Brain pericyte (primary cell): ENCODE data around the gene TEAD2.
"Not testable (repeated sequence)": the region's sequence is repeated elsewhere in the genome, so short reads cannot be mapped to it uniquely, and the experiment has no call there.

Experiments used
- DNase-seq: peaks from one replicate; pipeline ENCODE4 v3.0.0-alpha.2; 2012; ENCODE audit warnings: low read depth, low spot score

Gene TEAD2

DNA sequence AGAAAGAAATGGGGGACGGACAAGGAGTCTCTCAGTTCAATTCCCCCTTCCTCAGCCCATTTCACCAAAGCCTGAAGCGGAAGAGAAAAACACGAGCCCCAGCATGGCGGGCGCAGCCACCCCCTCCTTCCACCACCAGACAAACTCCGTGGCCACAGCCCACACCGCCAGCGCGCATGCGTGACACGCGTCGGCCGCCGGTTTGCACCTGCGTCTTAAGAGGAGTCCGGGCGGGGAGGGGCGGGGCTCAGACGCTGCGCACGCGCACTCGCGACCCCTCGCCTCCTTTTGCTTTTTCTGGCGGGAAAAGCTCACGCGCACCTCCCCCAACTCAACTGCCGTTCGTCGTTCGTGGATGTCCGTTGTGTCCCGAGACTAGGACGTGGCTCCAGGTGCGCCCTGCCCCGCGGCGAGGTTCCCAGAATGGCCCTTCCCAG, 25.7 kb upstream of the TEAD2 start, which contains the start of gene KASH5:
TSS of gene KASH5 (plus strand) at position 314 of the 437 bp plus-strand sequence. CDS start 2,635 bp downstream, outside the sequence.
- no peak for DNase-seq

DNA sequence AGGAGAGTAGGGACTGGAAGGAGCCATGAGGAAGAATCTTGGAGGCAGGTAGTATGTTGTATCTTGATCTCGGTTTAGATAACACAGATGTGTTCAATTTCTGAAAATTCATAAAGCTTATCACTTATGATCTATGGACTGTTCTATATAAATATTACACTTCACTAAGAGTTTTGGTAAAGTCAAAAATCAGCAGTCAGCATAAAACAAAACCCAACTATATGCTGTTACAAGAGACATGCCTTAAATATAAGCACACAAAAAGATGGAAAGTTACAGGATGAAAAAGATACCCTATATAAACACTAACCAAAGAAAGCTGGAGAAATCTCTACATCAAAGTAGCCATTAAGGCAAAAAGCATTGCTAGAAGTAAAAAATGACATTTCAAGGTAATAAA, 21.4 kb upstream of the TEAD2 start:
- DNase-seq = no peak

- no peak for DNase-seq
These were observed 20.4 kb upstream of the TEAD2 start for GRCh38 chr19:49382639-49383038.

- no peak for DNase-seq
These were observed 18.2 kb upstream of the TEAD2 start for GRCh38 chr19:49380391-49380790.

DNA sequence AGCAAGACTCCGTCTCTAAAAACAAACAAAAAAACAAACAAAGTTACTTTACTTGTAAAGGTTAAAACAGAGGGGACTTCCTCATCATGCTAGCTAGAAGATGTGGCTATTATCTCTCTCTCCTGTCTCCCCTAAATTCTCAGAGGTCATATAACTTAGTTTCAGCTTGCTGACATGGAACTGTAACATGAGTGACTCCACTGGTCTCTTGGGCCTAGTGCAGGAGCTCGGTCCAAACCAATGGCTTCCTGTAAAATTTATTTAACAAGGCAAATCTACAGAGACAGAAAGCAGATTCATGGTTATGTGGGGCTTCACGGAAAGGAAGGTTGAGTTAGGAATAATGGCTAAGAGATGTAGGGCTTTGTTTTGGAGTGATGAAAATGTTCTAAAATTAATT, 16.3 kb upstream of the TEAD2 start:
- no peak for DNase-seq

DNA sequence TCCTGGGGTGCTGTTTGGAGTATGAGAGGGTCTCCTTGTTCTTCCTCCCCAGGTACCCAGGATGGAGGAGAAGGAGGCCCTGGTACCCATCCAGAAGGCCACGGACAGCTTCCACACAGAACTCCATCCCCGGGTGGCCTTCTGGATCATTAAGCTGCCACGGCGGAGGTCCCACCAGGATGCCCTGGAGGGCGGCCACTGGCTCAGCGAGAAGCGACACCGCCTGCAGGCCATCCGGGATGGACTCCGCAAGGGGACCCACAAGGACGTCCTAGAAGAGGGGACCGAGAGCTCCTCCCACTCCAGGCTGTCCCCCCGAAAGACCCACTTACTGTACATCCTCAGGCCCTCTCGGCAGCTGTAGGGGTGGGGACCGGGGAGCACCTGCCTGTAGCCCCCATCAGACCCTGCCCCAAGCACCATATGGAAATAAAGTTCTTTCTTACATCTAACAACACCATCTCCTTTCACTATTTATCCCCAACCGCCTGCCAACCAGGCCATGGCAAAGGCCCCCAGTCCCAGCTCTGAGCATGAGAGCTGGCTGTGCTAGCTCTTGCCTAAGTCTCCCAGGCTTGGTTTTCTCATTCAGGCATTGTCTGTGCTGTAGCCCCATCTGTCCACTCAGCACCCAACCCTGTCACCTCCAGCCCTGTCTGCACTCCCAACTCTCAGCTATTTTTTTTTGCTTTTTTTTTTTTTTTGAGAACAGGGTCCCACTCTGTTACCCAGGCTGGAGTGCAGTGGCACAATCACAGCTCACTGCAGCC, 12.6 kb upstream of the TEAD2 start:
- DNase-seq = no peak

DNA sequence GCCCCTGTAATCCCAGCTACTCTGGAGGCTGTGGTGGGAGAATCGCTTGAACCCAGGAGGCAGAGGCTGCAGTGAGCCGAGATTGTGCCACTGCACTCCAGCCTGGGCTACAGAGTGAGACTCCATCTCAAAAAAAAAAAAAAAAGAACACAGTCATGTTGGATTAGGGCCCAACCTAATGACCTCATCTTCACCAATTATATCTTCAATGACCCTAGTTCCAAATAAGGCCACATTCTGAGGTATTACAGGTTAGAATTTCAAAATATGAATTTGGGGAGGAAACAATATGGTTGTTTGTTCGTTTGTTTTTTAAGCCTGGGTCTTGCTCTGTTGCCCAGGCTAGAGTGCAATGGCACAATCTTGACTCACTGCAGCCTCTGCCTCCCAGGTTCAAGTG, 11.0 kb upstream of the TEAD2 start:
- DNase-seq = not testable (repeated sequence)

DNA sequence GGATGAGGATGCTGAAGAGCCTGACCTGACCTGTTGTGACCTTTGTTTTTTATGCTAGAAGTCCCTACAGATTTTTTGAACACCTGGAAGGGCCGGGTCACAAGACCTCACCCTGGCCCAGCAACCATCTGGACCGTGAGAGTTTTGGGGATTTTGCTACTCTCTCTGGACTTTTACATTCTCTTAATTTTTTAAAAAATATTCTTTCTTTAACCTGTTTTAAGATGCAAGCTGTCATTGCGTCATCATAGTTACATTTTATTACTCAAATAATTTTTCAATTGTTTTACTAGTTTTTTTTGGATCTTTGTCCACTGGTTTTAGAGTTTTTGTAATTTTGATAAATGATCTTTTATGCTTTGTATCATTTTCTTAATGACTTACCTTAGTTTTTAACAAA, 9.0 kb upstream of the TEAD2 start:
- DNase-seq = no peak

GRCh38 chr19:49368711-49369358, 6.6 kb upstream of the TEAD2 start:
- no peak for DNase-seq

GRCh38 chr19:49366110-49366509, 3.9 kb upstream of the TEAD2 start:
- DNase-seq = no peak

- DNase-seq = no peak
These were observed 2.0 kb upstream of the TEAD2 start for GRCh38 chr19:49364083-49364737.

DNA sequence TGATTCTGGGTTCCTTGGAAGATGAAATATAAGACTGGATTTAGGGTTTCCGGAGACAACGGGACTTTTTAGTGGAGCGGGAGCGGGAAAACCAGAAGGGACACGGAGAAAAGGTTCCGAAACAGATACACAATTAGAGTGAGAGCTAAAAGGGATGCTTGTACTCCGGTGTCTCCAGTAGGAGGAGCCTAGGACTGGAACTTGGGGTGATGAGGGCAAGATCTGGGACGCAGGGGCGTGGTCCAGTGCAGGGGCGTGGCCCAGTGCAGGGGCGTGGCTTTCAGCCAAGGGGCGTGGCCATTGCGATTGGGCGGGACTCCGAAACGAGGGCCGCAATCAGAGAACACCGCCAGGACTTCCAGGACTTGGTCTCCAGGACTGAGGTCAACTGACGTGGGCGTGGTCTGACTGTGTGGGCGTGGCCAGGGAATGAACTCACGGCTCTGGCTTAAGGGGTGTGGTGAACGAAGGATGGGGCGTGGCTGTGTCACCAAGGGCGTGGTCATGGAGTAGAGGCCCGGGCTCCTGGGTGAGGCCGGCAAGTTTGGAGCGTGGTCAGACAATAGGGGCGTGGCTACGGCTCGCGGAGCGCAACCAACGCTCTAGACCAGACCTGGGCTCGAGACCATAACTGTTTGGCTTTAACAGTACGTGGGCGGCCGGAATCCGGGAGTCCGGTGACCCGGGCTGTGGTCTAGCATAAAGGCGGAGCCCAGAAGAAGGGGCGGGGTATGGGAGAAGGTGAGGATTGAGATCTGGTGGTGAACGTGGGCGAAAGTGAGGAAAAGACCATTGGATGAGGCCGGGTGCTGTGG, 1.3 kb upstream of the TEAD2 start, which contains the start of gene DKKL1:
TSS of gene DKKL1 (plus strand) at position 610 of the 815 bp plus-strand sequence. CDS start at position 732, 122 bp downstream.
- peak; percentile 98 for DNase-seq

- no peak for DNase-seq
These were observed 682 bp upstream of the TEAD2 start for GRCh38 chr19:49362929-49363267.

- DNase-seq = no peak
These were observed 673 bp downstream of the TEAD2 start for GRCh38 chr19:49361438-49362047.

GRCh38 chr19:49359851-49360820, 2.1 kb downstream of the TEAD2 start:
- DNase-seq = no peak

GRCh38 chr19:49357186-49357585, 5.0 kb downstream of the TEAD2 start:
- no peak for DNase-seq

DNA sequence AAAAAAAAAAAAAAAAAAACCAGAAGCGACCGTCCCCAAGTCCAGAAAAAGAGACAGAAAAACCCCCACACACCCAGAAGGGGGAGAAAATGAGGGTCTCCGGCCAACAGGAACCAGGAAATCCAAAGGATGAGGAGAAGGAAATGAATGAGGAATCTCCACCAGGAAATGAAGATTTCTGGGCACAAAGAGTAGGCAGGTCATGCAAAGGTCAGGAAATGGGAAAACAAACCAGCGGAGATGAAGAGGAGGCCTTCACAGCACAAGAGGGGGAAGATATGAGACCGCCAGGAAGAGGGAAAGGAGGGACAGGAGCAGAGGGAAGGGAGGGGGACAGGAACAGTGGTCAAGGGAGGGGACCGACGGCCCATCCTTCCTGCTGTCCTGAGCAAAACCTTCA, 5.8 kb downstream of the TEAD2 start:
- no peak for DNase-seq

- DNase-seq = no peak
These were observed 6.3 kb downstream of the TEAD2 start for GRCh38 chr19:49355909-49356353.

GRCh38 chr19:49349567-49349966, 12.6 kb downstream of the TEAD2 start:
- no peak for DNase-seq
